GM21423 (cell line): ENCODE results near the gene TBC1D32.
"Not testable (repeated sequence)": the region's sequence is repeated elsewhere in the genome, so short reads cannot be mapped to it uniquely, and the experiment has no call there.

Experiments
- ATAC-seq: cut with Tn5 transposase; IDR thresholded peaks from one replicate; pipeline ENCODE4 v1.9.1; 2021; ENCODE audit warnings: mild to moderate bottlenecking, moderate library complexity; ENCODE audit not compliant: unreplicated experiment

Gene TBC1D32

GRCh38 chr6:121236984-121237383, 97.3 kb downstream of the TBC1D32 start:
- ATAC-seq, result no peak

- no peak for ATAC-seq
Measured at GRCh38 chr6:121235386-121235785, 98.9 kb downstream of the TBC1D32 start.

- no peak for ATAC-seq
Measured at GRCh38 chr6:121223930-121224329, 110.3 kb downstream of the TBC1D32 start.

GRCh38 chr6:121223212-121223611, 111.1 kb downstream of the TBC1D32 start:
- ATAC-seq, result no peak

GRCh38 chr6:121222656-121223055, 111.6 kb downstream of the TBC1D32 start:
- no peak for ATAC-seq

GRCh38 chr6:121216928-121217327, 117.4 kb downstream of the TBC1D32 start:
- ATAC-seq, result no peak

GRCh38 chr6:121213341-121213740, 120.9 kb downstream of the TBC1D32 start:
- ATAC-seq, result not testable (repeated sequence)

GRCh38 chr6:121210943-121211342, 123.3 kb downstream of the TBC1D32 start:
- ATAC-seq, result no peak

GRCh38 chr6:121205569-121205968, 128.7 kb downstream of the TBC1D32 start:
- peak; percentile 55 for ATAC-seq

GRCh38 chr6:121201105-121201504, 133.2 kb downstream of the TBC1D32 start:
- ATAC-seq, result no peak

GRCh38 chr6:121196042-121196441, 138.2 kb downstream of the TBC1D32 start:
- not testable (repeated sequence) for ATAC-seq

- no peak for ATAC-seq
Measured at GRCh38 chr6:121190122-121190521, 144.2 kb downstream of the TBC1D32 start.

- ATAC-seq, result no peak
Measured at GRCh38 chr6:121188356-121188755, 145.9 kb downstream of the TBC1D32 start.

GRCh38 chr6:121187833-121188200, 146.5 kb downstream of the TBC1D32 start:
- no peak for ATAC-seq

- no peak for ATAC-seq
Measured at GRCh38 chr6:121187200-121187832, 147.0 kb downstream of the TBC1D32 start.

GRCh38 chr6:121183742-121184141, 150.5 kb downstream of the TBC1D32 start:
- ATAC-seq, result no peak

- no peak for ATAC-seq
Measured at GRCh38 chr6:121175827-121176226, 158.5 kb downstream of the TBC1D32 start.

- not testable (repeated sequence) for ATAC-seq
Measured at GRCh38 chr6:121172451-121172850, 161.8 kb downstream of the TBC1D32 start.

GRCh38 chr6:121171879-121172278, 162.4 kb downstream of the TBC1D32 start:
- ATAC-seq, result no peak

GRCh38 chr6:121161886-121162285, 172.4 kb downstream of the TBC1D32 start:
- ATAC-seq, result no peak

GRCh38 chr6:121160276-121160675, 174.0 kb downstream of the TBC1D32 start:
- no peak for ATAC-seq

- ATAC-seq, result no peak
Measured at GRCh38 chr6:121158891-121159290, 175.4 kb downstream of the TBC1D32 start.

- ATAC-seq, result no peak
Measured at GRCh38 chr6:121158438-121158837, 175.8 kb downstream of the TBC1D32 start.
